ENCODE results near the gene PXYLP1. TPM values are rescaled to one million over a fixed set of nuclear protein-coding genes. Genes with fewer than 3 reads are reported as not detected.

PXYLP1 gene
- total RNA-seq, 1 donor from 2014 or later: 7.1 TPM

GRCh38 chr3:141228395-141228794, 3.2 kb upstream of the PXYLP1 start:
- no peak for DNase-seq (ENCODE audit: low spot score)

- DNase-seq (ENCODE audit: low spot score): no peak
Observed at GRCh38 chr3:141229132-141229531, 2.5 kb upstream of the PXYLP1 start.

- DNase-seq (ENCODE audit: low spot score): no peak
Observed at GRCh38 chr3:141230293-141230692, 1.3 kb upstream of the PXYLP1 start.

GRCh38 chr3:141231952-141232823, 563 bp downstream of the PXYLP1 start:
- no peak for DNase-seq (ENCODE audit: low spot score)

GRCh38 chr3:141233457-141234161, 2.0 kb downstream of the PXYLP1 start:
- DNase-seq (ENCODE audit: low spot score): no peak

GRCh38 chr3:141234283-141234682, 2.7 kb downstream of the PXYLP1 start:
- DNase-seq (ENCODE audit: low spot score): no peak

GRCh38 chr3:141235661-141236171, 4.1 kb downstream of the PXYLP1 start:
- DNase-seq (ENCODE audit: low spot score): no peak

- DNase-seq (ENCODE audit: low spot score): no peak
Observed at GRCh38 chr3:141236361-141236760, 4.7 kb downstream of the PXYLP1 start.

GRCh38 chr3:141237701-141238521, 6.3 kb downstream of the PXYLP1 start:
- DNase-seq (ENCODE audit: low spot score): no peak

GRCh38 chr3:141239511-141240281, 8.1 kb downstream of the PXYLP1 start:
- no peak for DNase-seq (ENCODE audit: low spot score)

GRCh38 chr3:141240286-141240685, 8.7 kb downstream of the PXYLP1 start:
- DNase-seq (ENCODE audit: low spot score): no peak

GRCh38 chr3:141240687-141241615, 9.3 kb downstream of the PXYLP1 start:
- no peak for DNase-seq (ENCODE audit: low spot score)

- no peak for DNase-seq (ENCODE audit: low spot score)
Observed at GRCh38 chr3:141241616-141242376, 10.2 kb downstream of the PXYLP1 start.

- DNase-seq (ENCODE audit: low spot score): no peak
Observed at GRCh38 chr3:141242377-141243092, 10.9 kb downstream of the PXYLP1 start.

GRCh38 chr3:141243271-141243707, 11.7 kb downstream of the PXYLP1 start:
- no peak for DNase-seq (ENCODE audit: low spot score)

- no peak for DNase-seq (ENCODE audit: low spot score)
Observed at GRCh38 chr3:141246224-141246957, 14.8 kb downstream of the PXYLP1 start.

GRCh38 chr3:141246958-141247301, 15.3 kb downstream of the PXYLP1 start:
- no peak for DNase-seq (ENCODE audit: low spot score)

All from mesenteric fat pad (tissue), 1 donor.